ENCODE results near the gene SMAD3. TPM values are rescaled to one million over a fixed set of nuclear protein-coding genes. Genes with fewer than 3 reads are reported as not detected.

Gene SMAD3
- total RNA-seq, 2 donors from 2014 or later = 19.7 to 52.4 TPM

GRCh38 chr15:67062369-67062985 is 2.9 kb upstream of the SMAD3 start:
- ATAC-seq (no peak), DNase-seq (peak in 2 of 4 donors; percentile 46 to 66)
- TF ChIP-seq POLR2A (IDR thresholded peaks at IDR 0.05) (no peak), CTCF (IDR thresholded peaks at IDR 0.05) (peak in 3 of 7 experiments; percentile 13 to 31 (median 14))
- intact Hi-C loops (cut with DNase I) = no loop called here
- 4 to 22% methylated on average over 3 of the region's 3 CpGs for WGBS, 2 donors
- Histone ChIP-seq H3K36me3 (replicated peaks in 1 of 2; ENCODE audit: insufficient read depth in 1 of 2, low read depth in 2 of 2) (no peaks in the 10 kb centered on the region), H3K4me3 (no peak overlapping the region), H3K4me1 (peaks cover 60% of the 10 kb centered on the region), H3K9me3 (no peaks in the 10 kb centered on the region), H3K27me3 (no peaks in the 10 kb centered on the region), H3K27ac (peak overlapping the region; percentile 44 to 97 (median 96))

GRCh38 chr15:67063689-67064606 is 1.5 kb upstream of the SMAD3 start:
- DNase-seq = peak; percentile 62 to 74 (median 68)
- no peaks in the 10 kb centered on the region for H3K27me3 ChIP-seq
- no peaks in the 10 kb centered on the region for H3K36me3 ChIP-seq (replicated peaks in 1 of 2; ENCODE audit: insufficient read depth in 1 of 2, low read depth in 2 of 2)
- TF ChIP-seq CTCF (IDR thresholded peaks at IDR 0.05) = no peak
- TF ChIP-seq POLR2A (IDR thresholded peaks at IDR 0.05) = peak; percentile 17 to 60 (median 53)
- peak overlapping the region; percentile 68 to 97 (median 96) for H3K27ac ChIP-seq
- H3K9me3 ChIP-seq = no peaks in the 10 kb centered on the region
- H3K4me1 ChIP-seq = peaks cover 69% of the 10 kb centered on the region
- H3K4me3 ChIP-seq = no peak overlapping the region
- WGBS, 2 donors = 19 to 21% methylated on average over 32 to 33 of the region's 33 CpGs
- intact Hi-C loops (cut with DNase I) = no loop called here
- ATAC-seq = peak; percentile 6

GRCh38 chr15:67064607-67065530 is 533 bp upstream of the SMAD3 start:
- DNase-seq = peak; percentile 70 to 79 (median 73)
- peak; percentile 29 for ATAC-seq
- 2 to 4% methylated on average over 27 to 73 of the region's 75 CpGs for WGBS, 2 donors
- TF ChIP-seq POLR2A (IDR thresholded peaks at IDR 0.05) (peak in 1 of 3 donors; percentile 5), CTCF (IDR thresholded peaks at IDR 0.05) (no peak)
- H3K4me1 ChIP-seq = peaks cover 67% of the 10 kb centered on the region
- H3K27me3 ChIP-seq = no peaks in the 10 kb centered on the region
- peak overlapping the region; percentile 68 to 97 (median 96) for H3K27ac ChIP-seq
- H3K9me3 ChIP-seq = no peaks in the 10 kb centered on the region
- no peak overlapping the region for H3K4me3 ChIP-seq
- H3K36me3 ChIP-seq (replicated peaks in 1 of 2; ENCODE audit: insufficient read depth in 1 of 2, low read depth in 2 of 2) = no peaks in the 10 kb centered on the region
- intact Hi-C loops (cut with DNase I) = no loop called here

- no peak for TF ChIP-seq CTCF (IDR thresholded peaks at IDR 0.05)
- TF ChIP-seq POLR2A (IDR thresholded peaks at IDR 0.05) = peak in 1 of 3 donors; percentile 26
- intact Hi-C loops (cut with DNase I) = no loop called here
- Histone ChIP-seq H3K4me3 (peak overlapping the region; percentile 38 to 70), H3K9me3 (no peaks in the 10 kb centered on the region), H3K4me1 (peaks cover 75% of the 10 kb centered on the region), H3K27me3 (no peaks in the 10 kb centered on the region), H3K27ac (peak overlapping the region; percentile 68 to 97 (median 96)), H3K36me3 (replicated peaks in 1 of 2; ENCODE audit: insufficient read depth in 1 of 2, low read depth in 2 of 2) (no peaks in the 10 kb centered on the region)
- 0 to 1% methylated on average over 44 to 69 of the region's 72 CpGs for WGBS, 2 donors
- ATAC-seq = no peak
- peak in 3 of 4 donors; percentile 20 to 46 (median 39) for DNase-seq
These were observed 898 bp downstream of the SMAD3 start for GRCh38 chr15:67066041-67066958.

All from body of pancreas (tissue), 4 donors.